ENCODE measurements around the gene SLC38A3. TPM values are rescaled to one million over a fixed set of nuclear protein-coding genes. Genes with fewer than 3 reads are reported as not detected.
"Not testable (repeated sequence)": the region's sequence is repeated elsewhere in the genome, so short reads cannot be mapped to it uniquely, and the experiment has no call there.

The SLC38A3 gene
- total RNA-seq, 1 donor from 2014 or later: 0.17 TPM

GRCh38 chr3:50242851-50243542 lies 37.9 kb downstream of the SLC38A3 start:
- peaks cover 76% of the 10 kb centered on the region for H3K4me1 ChIP-seq
- H3K9me3 ChIP-seq (ENCODE audit: low read depth): no peaks in the 10 kb centered on the region
- no peaks in the 10 kb centered on the region for H3K36me3 ChIP-seq
- no peaks in the 10 kb centered on the region for H3K27me3 ChIP-seq
- TF ChIP-seq EZH2 (IDR thresholded peaks at IDR 0.05): no peak
- peak; percentile 17 for TF ChIP-seq CTCF (IDR thresholded peaks at IDR 0.05)
- no peak for TF ChIP-seq EZH2phosphoT487 (IDR thresholded peaks at IDR 0.05)
- no peak overlapping the region for H3K9ac ChIP-seq
- peaks cover 79% of the 10 kb centered on the region for H4K20me1 ChIP-seq (ENCODE audit: low read depth)
- no peak overlapping the region for H2AFZ ChIP-seq (replicated peaks)
- Mint-ChIP-seq H3K36me3 (peaks cover 10% of the 10 kb centered on the region), H3K9me3 (no peaks in the 10 kb centered on the region), H3K27me3 (ENCODE audit: insufficient read depth, low read depth) (peaks cover 12% of the 10 kb centered on the region), H3K4me1 (peaks cover 83% of the 10 kb centered on the region), H3K4me3 (peak overlapping the region; percentile 73), H3K27ac (peak overlapping the region; percentile 98)
- DNase-seq (ENCODE audit: low spot score): no peak
- peak overlapping the region; percentile 99 for H3K27ac ChIP-seq
- no peak overlapping the region for H3K4me3 ChIP-seq
- peaks cover 59% of the 10 kb centered on the region for H3F3A ChIP-seq (ENCODE audit: low read depth)
- peaks cover 100% of the 10 kb centered on the region for H3K79me2 ChIP-seq (ENCODE audit: low read depth)
- H3K4me2 ChIP-seq: peak overlapping the region; percentile 83

- Mint-ChIP-seq H3K4me1 (peaks cover 80% of the 10 kb centered on the region), H3K36me3 (peaks cover 12% of the 10 kb centered on the region), H3K4me3 (no peak overlapping the region), H3K27me3 (ENCODE audit: insufficient read depth, low read depth) (peaks cover 12% of the 10 kb centered on the region), H3K27ac (peak overlapping the region; percentile 95), H3K9me3 (no peaks in the 10 kb centered on the region)
- no peaks in the 10 kb centered on the region for H3K27me3 ChIP-seq
- TF ChIP-seq CTCF (IDR thresholded peaks at IDR 0.05) (no peak), EZH2phosphoT487 (IDR thresholded peaks at IDR 0.05) (no peak), EZH2 (IDR thresholded peaks at IDR 0.05) (no peak)
- H3K36me3 ChIP-seq: no peaks in the 10 kb centered on the region
- no peak overlapping the region for H3K4me3 ChIP-seq
- peaks cover 54% of the 10 kb centered on the region for H3F3A ChIP-seq (ENCODE audit: low read depth)
- no peaks in the 10 kb centered on the region for H3K9me3 ChIP-seq (ENCODE audit: low read depth)
- H4K20me1 ChIP-seq (ENCODE audit: low read depth): peaks cover 79% of the 10 kb centered on the region
- no peak overlapping the region for H3K4me2 ChIP-seq
- H3K9ac ChIP-seq: no peak overlapping the region
- no peak for DNase-seq (ENCODE audit: low spot score)
- no peak overlapping the region for H2AFZ ChIP-seq (replicated peaks)
- H3K27ac ChIP-seq: no peak overlapping the region
- peaks cover 71% of the 10 kb centered on the region for H3K4me1 ChIP-seq
- H3K79me2 ChIP-seq (ENCODE audit: low read depth): peaks cover 100% of the 10 kb centered on the region
These were observed 38.4 kb downstream of the SLC38A3 start for GRCh38 chr3:50243543-50243895.

GRCh38 chr3:50244813-50245212 lies 39.7 kb downstream of the SLC38A3 start:
- not testable (repeated sequence) for H3K36me3 ChIP-seq
- H3F3A ChIP-seq (ENCODE audit: low read depth): peaks cover 41% of the 10 kb centered on the region
- peaks cover 12% of the 10 kb centered on the region for H3K36me3 Mint-ChIP-seq

GRCh38 chr3:50245251-50245745 lies 40.2 kb downstream of the SLC38A3 start:
- DNase-seq (ENCODE audit: low spot score): peak; percentile 32
- H3K9me3 Mint-ChIP-seq: no peaks in the 10 kb centered on the region
- H3K27me3 Mint-ChIP-seq (ENCODE audit: insufficient read depth, low read depth): peaks cover 7% of the 10 kb centered on the region
- peaks cover 79% of the 10 kb centered on the region for H4K20me1 ChIP-seq (ENCODE audit: low read depth)
- peaks cover 53% of the 10 kb centered on the region for H3K4me1 ChIP-seq
- H3K4me1 Mint-ChIP-seq: peaks cover 68% of the 10 kb centered on the region
- no peaks in the 10 kb centered on the region for H3K9me3 ChIP-seq (ENCODE audit: low read depth)
- H2AFZ ChIP-seq (replicated peaks): no peak overlapping the region
- no peak for TF ChIP-seq EZH2 (IDR thresholded peaks at IDR 0.05)
- TF ChIP-seq EZH2phosphoT487 (IDR thresholded peaks at IDR 0.05): no peak
- TF ChIP-seq CTCF (IDR thresholded peaks at IDR 0.05): no peak
- H3K36me3 Mint-ChIP-seq: peaks cover 12% of the 10 kb centered on the region
- no peaks in the 10 kb centered on the region for H3K27me3 ChIP-seq
- peaks cover 100% of the 10 kb centered on the region for H3K79me2 ChIP-seq (ENCODE audit: low read depth)
- peak overlapping the region; percentile 2 for H3K4me3 ChIP-seq
- peak overlapping the region; percentile 91 for H3K27ac Mint-ChIP-seq
- peak overlapping the region; percentile 48 for H3K4me2 ChIP-seq
- peak overlapping the region; percentile 92 for H3K27ac ChIP-seq
- no peaks in the 10 kb centered on the region for H3K36me3 ChIP-seq
- peak overlapping the region; percentile 69 for H3K4me3 Mint-ChIP-seq
- H3F3A ChIP-seq (ENCODE audit: low read depth): peaks cover 36% of the 10 kb centered on the region
- no peak overlapping the region for H3K9ac ChIP-seq

More at GRCh38 chr3:50244813-50245212, 39.7 kb downstream of the SLC38A3 start:
- H3K4me1 ChIP-seq: peaks cover 58% of the 10 kb centered on the region
- not testable (repeated sequence) for H2AFZ ChIP-seq (replicated peaks); H3K27me3 ChIP-seq; H3K9ac ChIP-seq; H3K4me2 ChIP-seq; DNase-seq (ENCODE audit: low spot score); H3K4me3 ChIP-seq; H3K9me3 Mint-ChIP-seq; H3K27me3 Mint-ChIP-seq (ENCODE audit: insufficient read depth, low read depth); H3K9me3 ChIP-seq (ENCODE audit: low read depth)
- Mint-ChIP-seq H3K27ac (peak overlapping the region; percentile 91), H3K4me1 (peaks cover 70% of the 10 kb centered on the region), H3K4me3 (peak overlapping the region; percentile 43)
- H4K20me1 ChIP-seq (ENCODE audit: low read depth): peaks cover 79% of the 10 kb centered on the region
- H3K27ac ChIP-seq: peak overlapping the region; percentile 92
- H3K79me2 ChIP-seq (ENCODE audit: low read depth): peaks cover 100% of the 10 kb centered on the region

All from neural progenitor cell (in vitro differentiated cells).